Measurements from ENCODE around the gene MALSU1. TPM values are rescaled to one million over a fixed set of nuclear protein-coding genes. Genes with fewer than 3 reads are reported as not detected.

The MALSU1 gene
- total RNA-seq, 1 donor: 38.4 TPM

DNA sequence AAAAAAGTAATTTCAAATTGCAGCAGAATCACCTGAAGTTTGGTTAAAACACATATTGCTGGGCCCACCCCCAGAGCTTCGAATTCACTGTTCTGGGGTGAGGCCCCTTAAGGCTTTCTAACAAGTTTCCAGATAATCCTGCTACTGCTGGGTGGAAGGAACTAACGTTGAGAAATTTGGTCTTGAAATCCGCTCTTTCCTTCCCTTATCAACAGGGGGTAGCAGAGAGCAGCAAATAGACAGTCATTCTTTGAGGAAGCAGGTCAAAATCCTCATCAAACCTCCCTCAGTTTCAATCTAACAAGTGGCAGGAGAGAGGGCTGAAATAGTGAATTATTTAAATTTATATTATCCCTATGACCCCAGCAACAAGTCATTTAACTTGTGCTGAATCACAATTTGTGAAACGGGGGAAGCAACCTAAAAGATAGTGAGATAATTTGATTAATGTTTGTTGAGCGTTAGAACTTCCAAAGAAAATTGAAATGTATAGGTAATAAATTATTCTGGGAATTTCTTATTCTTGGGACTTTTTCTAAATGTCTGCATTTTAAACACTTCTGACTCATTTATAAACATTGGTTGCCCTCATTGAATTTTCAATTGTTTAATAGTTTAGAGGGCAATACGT lies 21.7 kb upstream of the MALSU1 start:
- no peak overlapping the region for H3K27ac ChIP-seq (ENCODE audit: low read depth, low read length)
- DNase-seq (ENCODE audit: insufficient read length, low spot score, missing footprints): peak; percentile 80
- no peaks in the 10 kb centered on the region for H3K27me3 ChIP-seq (ENCODE audit: insufficient read depth, low read length)
- TF ChIP-seq, protein P1, sequence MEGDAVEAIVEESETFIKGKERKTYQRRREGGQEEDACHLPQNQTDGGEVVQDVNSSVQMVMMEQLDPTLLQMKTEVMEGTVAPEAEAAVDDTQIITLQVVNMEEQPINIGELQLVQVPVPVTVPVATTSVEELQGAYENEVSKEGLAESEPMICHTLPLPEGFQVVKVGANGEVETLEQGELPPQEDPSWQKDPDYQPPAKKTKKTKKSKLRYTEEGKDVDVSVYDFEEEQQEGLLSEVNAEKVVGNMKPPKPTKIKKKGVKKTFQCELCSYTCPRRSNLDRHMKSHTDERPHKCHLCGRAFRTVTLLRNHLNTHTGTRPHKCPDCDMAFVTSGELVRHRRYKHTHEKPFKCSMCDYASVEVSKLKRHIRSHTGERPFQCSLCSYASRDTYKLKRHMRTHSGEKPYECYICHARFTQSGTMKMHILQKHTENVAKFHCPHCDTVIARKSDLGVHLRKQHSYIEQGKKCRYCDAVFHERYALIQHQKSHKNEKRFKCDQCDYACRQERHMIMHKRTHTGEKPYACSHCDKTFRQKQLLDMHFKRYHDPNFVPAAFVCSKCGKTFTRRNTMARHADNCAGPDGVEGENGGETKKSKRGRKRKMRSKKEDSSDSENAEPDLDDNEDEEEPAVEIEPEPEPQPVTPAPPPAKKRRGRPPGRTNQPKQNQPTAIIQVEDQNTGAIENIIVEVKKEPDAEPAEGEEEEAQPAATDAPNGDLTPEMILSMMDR (IDR thresholded peaks at IDR 0.05; ENCODE audit: extremely low read depth, low read depth, low read length): peak; percentile 89
- no peaks in the 10 kb centered on the region for H3K36me3 ChIP-seq (ENCODE audit: insufficient read depth, low read length)
- no peaks in the 10 kb centered on the region for H3K79me2 ChIP-seq (ENCODE audit: insufficient read depth, low read length)
- peaks cover 4% of the 10 kb centered on the region for H3K4me1 ChIP-seq (ENCODE audit: insufficient read depth, low read length)
- H3K4me2 ChIP-seq (ENCODE audit: insufficient read depth, low read length): no peak overlapping the region
- H2AFZ ChIP-seq (ENCODE audit: low read length): no peak overlapping the region
- no peaks in the 10 kb centered on the region for H4K20me1 ChIP-seq (ENCODE audit: insufficient read depth, low read length)
- H3K4me3 ChIP-seq (ENCODE audit: insufficient read depth, low read length): no peak overlapping the region
- no peaks in the 10 kb centered on the region for H3K9me3 ChIP-seq (ENCODE audit: low read depth, low read length)

DNA sequence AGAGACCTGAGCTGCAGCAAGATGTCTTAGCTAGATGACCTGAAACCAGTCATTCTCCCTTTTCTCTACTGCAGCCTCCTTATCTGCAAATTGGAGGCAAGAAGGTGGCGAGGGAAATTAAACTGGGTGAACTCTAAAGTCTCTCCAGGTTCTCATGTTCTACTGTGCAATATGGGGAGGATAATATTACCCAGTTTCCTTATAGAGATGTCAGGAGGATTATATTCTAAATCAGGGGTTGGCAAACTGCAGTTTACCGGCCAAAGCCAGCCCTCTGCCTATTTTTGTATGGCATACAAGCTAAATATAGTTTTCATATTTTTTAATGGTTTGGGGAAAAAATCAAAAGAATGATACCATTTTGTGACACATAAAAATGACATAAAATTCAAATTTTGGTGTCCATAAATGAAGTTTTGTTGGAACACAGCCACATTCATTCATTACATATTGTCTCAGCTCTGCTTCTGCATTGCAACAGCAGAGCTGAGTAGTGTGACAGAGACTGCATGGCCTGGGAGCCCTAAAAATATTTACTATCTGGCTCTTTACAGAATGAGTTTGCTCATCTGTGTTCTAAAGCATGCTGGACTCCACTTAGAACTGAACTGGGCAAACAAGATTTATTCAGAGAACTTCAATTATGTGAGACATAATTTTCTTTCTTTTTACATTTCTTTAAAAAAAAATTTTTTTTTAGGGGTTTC lies 19.2 kb upstream of the MALSU1 start:
- DNase-seq (ENCODE audit: insufficient read length, low spot score, missing footprints): no peak
- Histone ChIP-seq H2AFZ (ENCODE audit: low read length) (no peak overlapping the region), H3K27me3 (ENCODE audit: insufficient read depth, low read length) (no peaks in the 10 kb centered on the region), H3K4me3 (ENCODE audit: insufficient read depth, low read length) (no peak overlapping the region), H3K4me1 (ENCODE audit: insufficient read depth, low read length) (peaks cover 2% of the 10 kb centered on the region), H3K36me3 (ENCODE audit: insufficient read depth, low read length) (no peaks in the 10 kb centered on the region), H3K9me3 (ENCODE audit: low read depth, low read length) (no peaks in the 10 kb centered on the region), H3K27ac (ENCODE audit: low read depth, low read length) (no peak overlapping the region), H4K20me1 (ENCODE audit: insufficient read depth, low read length) (no peaks in the 10 kb centered on the region), H3K79me2 (ENCODE audit: insufficient read depth, low read length) (no peaks in the 10 kb centered on the region), H3K4me2 (ENCODE audit: insufficient read depth, low read length) (no peak overlapping the region)
- TF ChIP-seq, protein P1 (IDR thresholded peaks at IDR 0.05; ENCODE audit: extremely low read depth, low read depth, low read length): no peak

DNA sequence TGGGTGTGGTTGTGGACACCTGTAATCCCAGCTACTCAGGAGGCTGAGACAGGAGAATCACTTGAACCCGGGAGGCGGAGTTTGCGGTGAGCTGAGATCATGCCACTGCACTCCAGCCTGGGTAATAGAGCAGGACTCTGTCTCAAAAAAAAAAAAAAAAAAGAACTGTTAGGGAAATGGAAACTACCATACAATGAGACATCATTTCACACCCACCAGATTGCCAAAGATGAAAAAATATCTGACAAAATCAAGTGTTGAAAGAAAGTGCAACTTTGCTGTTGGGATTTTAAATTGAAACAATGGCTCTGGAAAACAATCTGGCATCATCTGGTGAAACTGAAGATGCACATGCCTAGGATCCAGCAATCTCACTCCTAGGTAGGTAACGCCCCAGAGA lies 16.1 kb upstream of the MALSU1 start:
- Histone ChIP-seq H2AFZ (ENCODE audit: low read length) (no peak overlapping the region), H3K27ac (ENCODE audit: low read depth, low read length) (no peak overlapping the region), H3K4me1 (ENCODE audit: insufficient read depth, low read length) (peaks cover 3% of the 10 kb centered on the region), H3K27me3 (ENCODE audit: insufficient read depth, low read length) (no peaks in the 10 kb centered on the region), H3K4me2 (ENCODE audit: insufficient read depth, low read length) (no peak overlapping the region), H4K20me1 (ENCODE audit: insufficient read depth, low read length) (no peaks in the 10 kb centered on the region), H3K79me2 (ENCODE audit: insufficient read depth, low read length) (no peaks in the 10 kb centered on the region), H3K4me3 (ENCODE audit: insufficient read depth, low read length) (no peak overlapping the region), H3K9me3 (ENCODE audit: low read depth, low read length) (no peaks in the 10 kb centered on the region), H3K36me3 (ENCODE audit: insufficient read depth, low read length) (no peaks in the 10 kb centered on the region)
- TF ChIP-seq, protein P1 (IDR thresholded peaks at IDR 0.05; ENCODE audit: extremely low read depth, low read depth, low read length): no peak
- peak; percentile 34 for DNase-seq (ENCODE audit: insufficient read length, low spot score, missing footprints)

DNA sequence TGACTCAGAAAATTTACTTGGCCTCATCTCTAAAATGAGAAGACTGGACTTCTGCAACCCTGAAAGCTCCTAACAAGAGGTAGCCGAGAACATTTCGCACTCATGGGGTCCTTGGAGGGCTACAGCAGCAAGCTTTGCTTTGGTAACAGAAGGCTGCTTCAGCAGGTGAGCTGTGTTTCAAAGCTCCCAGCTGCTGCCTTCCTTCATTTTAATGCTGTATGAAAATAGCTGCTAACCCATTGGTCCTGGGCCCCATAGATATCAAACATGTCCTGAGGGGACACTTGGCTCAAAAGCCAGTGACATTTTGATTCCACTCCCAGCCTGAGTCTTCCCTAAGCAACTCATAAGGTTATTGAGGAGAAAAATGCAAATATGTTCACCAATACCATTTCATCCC lies 14.3 kb upstream of the MALSU1 start:
- no peak for DNase-seq (ENCODE audit: insufficient read length, low spot score, missing footprints)
- TF ChIP-seq, protein P1 (IDR thresholded peaks at IDR 0.05; ENCODE audit: extremely low read depth, low read depth, low read length): no peak

More for the DNA sequence above, 14.3 kb upstream of the MALSU1 start:
- Histone ChIP-seq H3K36me3 (ENCODE audit: insufficient read depth, low read length) (no peaks in the 10 kb centered on the region), H3K9me3 (ENCODE audit: low read depth, low read length) (no peaks in the 10 kb centered on the region), H3K27me3 (ENCODE audit: insufficient read depth, low read length) (no peaks in the 10 kb centered on the region), H3K79me2 (ENCODE audit: insufficient read depth, low read length) (no peaks in the 10 kb centered on the region), H3K4me3 (ENCODE audit: insufficient read depth, low read length) (no peak overlapping the region), H3K27ac (ENCODE audit: low read depth, low read length) (no peak overlapping the region), H4K20me1 (ENCODE audit: insufficient read depth, low read length) (no peaks in the 10 kb centered on the region), H3K4me1 (ENCODE audit: insufficient read depth, low read length) (peaks cover 3% of the 10 kb centered on the region), H2AFZ (ENCODE audit: low read length) (no peak overlapping the region), H3K4me2 (ENCODE audit: insufficient read depth, low read length) (no peak overlapping the region)
